ENCODE results near the gene TSSK2.
A peak's percentile ranks its signal among the peaks of the same experiment; 100 is the strongest.

Gene TSSK2

DNA sequence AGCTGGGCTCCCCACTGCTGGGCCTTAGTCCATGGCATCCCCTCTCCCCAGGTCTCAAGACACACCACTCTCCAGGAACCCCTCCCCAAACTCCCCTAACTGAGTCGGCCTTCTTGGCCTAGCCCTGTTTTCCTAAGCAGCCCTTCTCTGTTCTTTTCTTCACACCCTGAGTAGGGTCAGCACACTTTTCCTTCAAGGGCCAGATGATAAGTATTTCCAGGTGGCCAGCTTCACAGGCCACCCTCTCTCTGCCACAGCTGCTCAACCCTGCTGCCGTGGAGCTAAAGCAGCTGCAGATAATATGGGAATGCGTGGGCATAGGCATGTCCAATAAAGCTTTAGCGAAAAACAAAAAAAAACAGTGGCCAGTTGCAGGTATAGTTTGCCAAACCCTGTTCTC is 33.0 kb upstream of the TSSK2 start (continued):
- no peak for TF ChIP-seq HOXC10 (CRISPR knock-in tag; IDR thresholded peaks at IDR 0.05)
- TF ChIP-seq, protein P1, sequence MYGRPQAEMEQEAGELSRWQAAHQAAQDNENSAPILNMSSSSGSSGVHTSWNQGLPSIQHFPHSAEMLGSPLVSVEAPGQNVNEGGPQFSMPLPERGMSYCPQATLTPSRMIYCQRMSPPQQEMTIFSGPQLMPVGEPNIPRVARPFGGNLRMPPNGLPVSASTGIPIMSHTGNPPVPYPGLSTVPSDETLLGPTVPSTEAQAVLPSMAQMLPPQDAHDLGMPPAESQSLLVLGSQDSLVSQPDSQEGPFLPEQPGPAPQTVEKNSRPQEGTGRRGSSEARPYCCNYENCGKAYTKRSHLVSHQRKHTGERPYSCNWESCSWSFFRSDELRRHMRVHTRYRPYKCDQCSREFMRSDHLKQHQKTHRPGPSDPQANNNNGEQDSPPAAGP (tag by site-specific recombination; IDR thresholded peaks at IDR 0.05), result no peak
- no peak for TF ChIP-seq ZNF558 (tag by site-specific recombination; IDR thresholded peaks at IDR 0.05)

DNA sequence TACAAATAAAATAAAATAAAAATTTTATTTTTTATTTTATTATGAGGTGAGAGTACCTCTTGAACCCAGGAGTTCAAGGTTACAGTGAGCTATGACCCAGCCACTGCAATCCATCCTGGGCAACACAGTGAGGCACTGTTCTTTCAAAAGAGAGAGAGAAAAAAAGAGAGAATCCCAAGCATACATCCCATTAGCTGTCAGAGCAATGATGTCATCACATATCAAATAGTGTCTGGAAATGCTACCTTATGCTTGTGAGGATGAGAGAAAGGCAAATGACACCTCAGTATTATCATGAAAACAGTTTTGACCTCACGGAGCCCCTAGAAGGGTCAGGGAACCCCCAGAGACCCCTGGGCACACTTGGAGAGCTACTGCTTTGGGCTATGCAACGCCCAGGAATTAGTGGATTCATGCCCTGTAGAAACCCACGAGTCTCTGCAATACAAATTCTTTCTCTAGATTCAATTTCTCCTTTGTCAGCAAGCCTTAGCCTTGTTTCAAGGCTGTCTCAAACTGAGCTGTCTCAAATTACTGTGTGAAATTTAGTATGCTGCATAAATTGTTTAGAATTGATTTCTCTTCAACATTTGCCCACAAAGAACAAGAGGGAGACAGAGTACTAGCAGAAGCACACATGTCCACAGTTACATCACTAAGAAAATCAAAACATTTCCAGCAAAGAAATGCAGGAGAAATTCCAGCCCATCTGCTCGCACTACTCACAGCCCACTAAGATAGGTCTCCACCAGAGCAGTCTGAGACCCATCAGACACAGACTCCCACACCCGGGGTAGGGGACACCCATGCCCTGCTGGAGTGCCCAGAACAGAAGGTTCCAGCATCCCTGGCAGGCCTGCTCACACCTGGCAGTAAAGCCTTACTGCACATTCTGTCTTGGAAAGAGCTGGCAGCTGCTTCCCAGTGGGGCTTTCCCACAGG is 27.0 kb upstream of the TSSK2 start:
- Histone ChIP-seq H3K27ac (ENCODE audit: extremely low read depth, low read depth, low read length) (peak overlapping the region; percentile 18; the same call in 1 of the 2 replicates), H3K36me3 (ENCODE audit: control insufficient read depth in 2 of 2, insufficient read depth in 1 of 2, low read length in 2 of 2) (peaks cover 0 to 11% of the 10 kb centered on the region in 2 experiments; a peak in 2 of 3 replicates), H3K9me3 (ENCODE audit: control insufficient read depth, insufficient read depth, low read depth, low read length) (no peaks in the 10 kb centered on the region), H3K4me1 (ENCODE audit: control insufficient read depth, insufficient read depth, low read length) (peaks cover 13% of the 10 kb centered on the region), H3K4me3 (ENCODE audit: low read depth, low read length) (no peak overlapping the region)
- CTCF ChIA-PET, result interaction anchor here (0.5 to 1.4 kb wide), 13 partner anchors 9 to 292 kb away, joined by 3 to 8 read pairs (median 3); partner anchors contain the start of genes ESS2 and SLC25A1
- POLR2A ChIA-PET, result interaction anchor here (0.6 to 1.4 kb wide), 5 partner anchors 18 to 1379 kb away, joined by 3 to 7 read pairs (median 5); partner anchors contain the start of genes DGCR2 and ESS2
- TF ChIP-seq, protein P2, sequence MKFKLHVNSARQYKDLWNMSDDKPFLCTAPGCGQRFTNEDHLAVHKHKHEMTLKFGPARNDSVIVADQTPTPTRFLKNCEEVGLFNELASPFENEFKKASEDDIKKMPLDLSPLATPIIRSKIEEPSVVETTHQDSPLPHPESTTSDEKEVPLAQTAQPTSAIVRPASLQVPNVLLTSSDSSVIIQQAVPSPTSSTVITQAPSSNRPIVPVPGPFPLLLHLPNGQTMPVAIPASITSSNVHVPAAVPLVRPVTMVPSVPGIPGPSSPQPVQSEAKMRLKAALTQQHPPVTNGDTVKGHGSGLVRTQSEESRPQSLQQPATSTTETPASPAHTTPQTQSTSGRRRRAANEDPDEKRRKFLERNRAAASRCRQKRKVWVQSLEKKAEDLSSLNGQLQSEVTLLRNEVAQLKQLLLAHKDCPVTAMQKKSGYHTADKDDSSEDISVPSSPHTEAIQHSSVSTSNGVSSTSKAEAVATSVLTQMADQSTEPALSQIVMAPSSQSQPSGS (tag by site-specific recombination; IDR thresholded peaks at IDR 0.05; ENCODE audit: low read depth), result peak; percentile 96
- TF ChIP-seq, protein P3, sequence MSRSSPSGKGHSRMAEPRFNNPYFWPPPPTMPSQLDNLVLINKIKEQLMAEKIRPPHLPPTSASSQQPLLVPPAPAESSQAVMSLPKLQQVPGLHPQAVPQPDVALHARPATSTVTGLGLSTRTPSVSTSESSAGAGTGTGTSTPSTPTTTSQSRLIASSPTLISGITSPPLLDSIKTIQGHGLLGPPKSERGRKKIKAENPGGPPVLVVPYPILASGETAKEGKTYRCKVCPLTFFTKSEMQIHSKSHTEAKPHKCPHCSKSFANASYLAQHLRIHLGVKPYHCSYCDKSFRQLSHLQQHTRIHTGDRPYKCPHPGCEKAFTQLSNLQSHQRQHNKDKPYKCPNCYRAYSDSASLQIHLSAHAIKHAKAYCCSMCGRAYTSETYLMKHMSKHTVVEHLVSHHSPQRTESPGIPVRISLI (tag by site-specific recombination; IDR thresholded peaks at IDR 0.05), result no peak
- TF ChIP-seq ZNF664 (tag by site-specific recombination; IDR thresholded peaks at IDR 0.05) (no peak), ZNF184 (tag by site-specific recombination; IDR thresholded peaks at IDR 0.05) (0 out of 2 replicates have a peak, but pooled peaks have one; percentile 11), ZNF292 (tag by site-specific recombination; IDR thresholded peaks at IDR 0.05; ENCODE audit: borderline replicate concordance, low read depth) (no peak), ZNF629 (tag by site-specific recombination; IDR thresholded peaks at IDR 0.05) (peak; percentile 91), IKZF3 (tag by site-specific recombination; IDR thresholded peaks at IDR 0.05) (no peak), BCL11A (tag by site-specific recombination; IDR thresholded peaks at IDR 0.05; ENCODE audit: low read depth) (0 out of 2 replicates have a peak, but pooled peaks have one; percentile 29), ZNF473 (tag by site-specific recombination; IDR thresholded peaks at IDR 0.05) (no peak), SP2 (tag by site-specific recombination; IDR thresholded peaks at IDR 0.05) (no peak), ZEB2 (tag by site-specific recombination; IDR thresholded peaks at IDR 0.05) (peak; percentile 49; the same call in 1 of the 2 replicates), ZSCAN30 (tag by site-specific recombination; IDR thresholded peaks at IDR 0.05) (no peak), ZFP37 (tag by site-specific recombination; IDR thresholded peaks at IDR 0.05) (no peak), ZNF366 (tag by site-specific recombination; conservative IDR thresholded peaks at IDR 0.05) (peak; percentile 32; the same call in 1 of the 2 replicates), ZBTB21 (tag by site-specific recombination; IDR thresholded peaks at IDR 0.05) (peak; percentile 84), HOXD13 (CRISPR knock-in tag; IDR thresholded peaks at IDR 0.05; ENCODE audit: borderline replicate concordance) (no peak), MYNN (tag by site-specific recombination; IDR thresholded peaks at IDR 0.05; ENCODE audit: borderline replicate concordance) (no peak), ZNF354C (tag by site-specific recombination; IDR thresholded peaks at IDR 0.05; ENCODE audit: borderline replicate concordance, low read depth) (no peak)
- TF ChIP-seq, protein P4, sequence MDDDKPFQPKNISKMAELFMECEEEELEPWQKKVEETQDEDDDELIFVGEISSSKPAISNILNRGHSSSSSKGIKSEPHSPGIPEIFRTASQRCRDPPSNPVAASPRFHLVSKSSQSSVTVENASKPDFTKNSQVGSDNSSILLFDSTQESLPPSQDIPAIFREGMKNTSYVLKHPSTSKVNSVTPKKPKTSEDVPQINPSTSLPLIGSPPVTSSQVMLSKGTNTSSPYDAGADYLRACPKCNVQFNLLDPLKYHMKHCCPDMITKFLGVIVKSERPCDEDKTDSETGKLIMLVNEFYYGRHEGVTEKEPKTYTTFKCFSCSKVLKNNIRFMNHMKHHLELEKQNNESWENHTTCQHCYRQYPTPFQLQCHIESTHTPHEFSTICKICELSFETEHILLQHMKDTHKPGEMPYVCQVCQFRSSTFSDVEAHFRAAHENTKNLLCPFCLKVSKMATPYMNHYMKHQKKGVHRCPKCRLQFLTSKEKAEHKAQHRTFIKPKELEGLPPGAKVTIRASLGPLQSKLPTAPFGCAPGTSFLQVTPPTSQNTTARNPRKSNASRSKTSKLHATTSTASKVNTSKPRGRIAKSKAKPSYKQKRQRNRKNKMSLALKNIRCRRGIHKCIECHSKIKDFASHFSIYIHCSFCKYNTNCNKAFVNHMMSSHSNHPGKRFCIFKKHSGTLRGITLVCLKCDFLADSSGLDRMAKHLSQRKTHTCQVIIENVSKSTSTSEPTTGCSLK (tag by site-specific recombination; IDR thresholded peaks at IDR 0.05), result no peak
- TF ChIP-seq, protein P5, sequence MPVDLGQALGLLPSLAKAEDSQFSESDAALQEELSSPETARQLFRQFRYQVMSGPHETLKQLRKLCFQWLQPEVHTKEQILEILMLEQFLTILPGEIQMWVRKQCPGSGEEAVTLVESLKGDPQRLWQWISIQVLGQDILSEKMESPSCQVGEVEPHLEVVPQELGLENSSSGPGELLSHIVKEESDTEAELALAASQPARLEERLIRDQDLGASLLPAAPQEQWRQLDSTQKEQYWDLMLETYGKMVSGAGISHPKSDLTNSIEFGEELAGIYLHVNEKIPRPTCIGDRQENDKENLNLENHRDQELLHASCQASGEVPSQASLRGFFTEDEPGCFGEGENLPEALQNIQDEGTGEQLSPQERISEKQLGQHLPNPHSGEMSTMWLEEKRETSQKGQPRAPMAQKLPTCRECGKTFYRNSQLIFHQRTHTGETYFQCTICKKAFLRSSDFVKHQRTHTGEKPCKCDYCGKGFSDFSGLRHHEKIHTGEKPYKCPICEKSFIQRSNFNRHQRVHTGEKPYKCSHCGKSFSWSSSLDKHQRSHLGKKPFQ (tag by site-specific recombination; IDR thresholded peaks at IDR 0.05), result no peak
- TF ChIP-seq, protein P6, sequence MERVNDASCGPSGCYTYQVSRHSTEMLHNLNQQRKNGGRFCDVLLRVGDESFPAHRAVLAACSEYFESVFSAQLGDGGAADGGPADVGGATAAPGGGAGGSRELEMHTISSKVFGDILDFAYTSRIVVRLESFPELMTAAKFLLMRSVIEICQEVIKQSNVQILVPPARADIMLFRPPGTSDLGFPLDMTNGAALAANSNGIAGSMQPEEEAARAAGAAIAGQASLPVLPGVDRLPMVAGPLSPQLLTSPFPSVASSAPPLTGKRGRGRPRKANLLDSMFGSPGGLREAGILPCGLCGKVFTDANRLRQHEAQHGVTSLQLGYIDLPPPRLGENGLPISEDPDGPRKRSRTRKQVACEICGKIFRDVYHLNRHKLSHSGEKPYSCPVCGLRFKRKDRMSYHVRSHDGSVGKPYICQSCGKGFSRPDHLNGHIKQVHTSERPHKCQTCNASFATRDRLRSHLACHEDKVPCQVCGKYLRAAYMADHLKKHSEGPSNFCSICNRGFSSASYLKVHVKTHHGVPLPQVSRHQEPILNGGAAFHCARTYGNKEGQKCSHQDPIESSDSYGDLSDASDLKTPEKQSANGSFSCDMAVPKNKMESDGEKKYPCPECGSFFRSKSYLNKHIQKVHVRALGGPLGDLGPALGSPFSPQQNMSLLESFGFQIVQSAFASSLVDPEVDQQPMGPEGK (tag by site-specific recombination; IDR thresholded peaks at IDR 0.05), result no peak
